ENCODE results near the gene BANP.
"Not testable (repeated sequence)": the region's sequence is repeated elsewhere in the genome, so short reads cannot be mapped to it uniquely, and the experiment has no call there.

The BANP gene

GRCh38 chr16:88105574-88106140 is 154.4 kb downstream of the BANP start:
- not testable (repeated sequence) for DNase-seq

GRCh38 chr16:88106566-88106965 is 155.3 kb downstream of the BANP start:
- DNase-seq: not testable (repeated sequence)

DNA sequence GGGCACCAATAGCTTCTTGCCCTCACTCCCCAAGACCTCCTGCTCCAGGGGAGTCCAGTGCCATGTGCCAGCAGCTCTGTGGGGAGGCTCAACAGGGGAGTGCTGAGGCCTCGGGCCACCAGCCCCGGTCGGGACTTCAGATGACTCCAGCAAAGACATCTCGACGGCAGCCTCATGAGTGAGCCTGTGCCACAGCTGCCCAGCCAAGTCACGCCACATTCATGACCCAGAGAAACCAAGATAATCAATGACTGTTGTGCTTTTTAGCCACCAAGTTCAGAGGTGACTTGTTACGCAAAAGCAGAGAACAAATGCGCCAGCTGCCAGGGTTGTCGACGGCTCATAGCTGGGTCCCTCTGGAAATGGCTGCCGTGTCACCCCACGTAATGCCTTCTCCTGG is 157.5 kb downstream of the BANP start:
- DNase-seq: no peak

GRCh38 chr16:88109726-88110621 is 158.7 kb downstream of the BANP start:
- DNase-seq: not testable (repeated sequence)

GRCh38 chr16:88110875-88111494 is 159.8 kb downstream of the BANP start:
- not testable (repeated sequence) for DNase-seq

DNA sequence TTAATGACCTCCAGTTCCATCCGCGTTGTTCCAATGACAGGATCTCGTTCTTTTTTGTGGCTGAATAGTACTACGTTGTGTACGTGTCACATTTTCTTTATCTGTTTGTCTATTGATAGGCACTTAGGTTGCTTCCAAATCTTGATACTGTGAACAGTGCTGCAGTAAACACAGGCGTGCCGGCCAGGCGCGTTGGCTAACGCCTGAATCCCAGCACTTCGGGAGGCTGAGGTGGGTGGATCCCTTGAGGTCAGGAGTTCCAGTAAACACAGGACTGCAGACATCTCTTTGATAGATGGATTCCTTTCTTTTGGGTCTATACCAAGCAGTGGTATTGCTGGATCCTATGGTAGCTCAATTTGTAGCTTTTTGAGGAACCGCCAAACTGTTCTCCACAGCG is 160.7 kb downstream of the BANP start:
- DNase-seq: not testable (repeated sequence)

GRCh38 chr16:88113545-88114045 is 162.4 kb downstream of the BANP start:
- DNase-seq: no peak

GRCh38 chr16:88114541-88115228 is 163.5 kb downstream of the BANP start:
- DNase-seq: not testable (repeated sequence)

DNA sequence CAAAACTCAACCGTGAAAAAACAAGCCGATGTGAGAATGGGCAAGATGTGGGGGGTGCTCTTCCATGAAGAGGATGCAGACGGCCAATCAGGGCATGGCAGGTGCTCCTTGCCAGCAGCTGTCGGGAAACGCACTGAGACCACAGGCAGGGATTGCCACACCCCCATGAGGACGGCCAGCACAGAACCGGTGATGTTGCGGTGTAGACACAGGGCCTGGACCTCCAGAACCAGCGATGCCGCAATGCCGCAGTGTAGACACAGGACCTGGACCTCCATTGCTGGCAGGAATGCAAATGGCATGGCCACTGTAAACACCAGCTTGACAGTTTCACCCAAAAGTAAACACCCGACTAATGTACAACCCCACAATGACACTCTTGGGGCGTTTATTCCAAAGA is 164.9 kb downstream of the BANP start:
- no peak for DNase-seq

GRCh38 chr16:88117476-88117868 is 166.2 kb downstream of the BANP start:
- no peak for DNase-seq

- DNase-seq: no peak
These were observed 167.1 kb downstream of the BANP start for GRCh38 chr16:88118376-88118775.

- peak; percentile 49 for DNase-seq
These were observed 167.9 kb downstream of the BANP start for GRCh38 chr16:88118852-88119741.

DNA sequence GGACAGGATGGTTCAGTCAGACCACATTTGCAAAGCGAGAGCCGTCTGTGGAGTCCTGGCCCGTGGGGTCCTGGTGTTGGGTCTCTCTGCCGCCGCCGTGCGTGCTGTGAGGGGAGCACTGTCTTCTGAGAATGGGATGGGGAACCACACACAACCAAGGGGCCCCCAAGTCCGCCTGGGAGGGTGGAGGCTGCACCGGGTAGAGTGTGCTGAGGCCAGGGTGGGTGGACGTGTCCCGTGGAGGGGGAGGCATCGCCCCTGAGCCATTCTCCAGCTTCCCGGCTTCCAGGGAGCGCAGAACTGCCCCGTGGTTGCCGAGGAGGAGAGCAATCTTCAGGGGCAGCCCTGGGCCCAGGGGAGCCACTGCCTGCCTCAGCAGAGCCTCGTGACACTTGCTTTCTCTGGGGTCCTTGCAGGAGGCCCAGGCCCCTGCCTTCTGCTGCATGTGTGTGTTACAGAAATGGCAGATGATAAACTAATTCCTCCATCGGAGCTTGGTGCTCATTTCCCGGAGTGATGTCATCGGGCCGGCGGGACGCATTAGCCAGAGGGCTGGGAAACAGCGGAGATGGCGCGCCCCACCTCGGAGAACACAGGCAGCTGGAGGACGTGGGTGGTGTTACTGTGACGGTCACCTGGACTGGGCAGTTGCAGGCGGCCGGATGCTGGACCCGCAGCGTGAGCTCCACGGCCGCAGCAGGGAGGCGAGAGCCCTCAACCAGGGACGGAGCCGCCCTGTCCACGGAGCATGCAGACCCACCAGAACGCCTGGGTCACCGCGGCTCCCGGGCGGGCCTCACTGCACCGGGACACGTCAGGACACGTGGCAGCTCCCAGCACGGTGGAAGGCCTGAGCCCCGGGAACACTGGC is 168.9 kb downstream of the BANP start:
- not testable (repeated sequence) for DNase-seq

GRCh38 chr16:88120812-88121211 is 169.6 kb downstream of the BANP start:
- no peak for DNase-seq

DNA sequence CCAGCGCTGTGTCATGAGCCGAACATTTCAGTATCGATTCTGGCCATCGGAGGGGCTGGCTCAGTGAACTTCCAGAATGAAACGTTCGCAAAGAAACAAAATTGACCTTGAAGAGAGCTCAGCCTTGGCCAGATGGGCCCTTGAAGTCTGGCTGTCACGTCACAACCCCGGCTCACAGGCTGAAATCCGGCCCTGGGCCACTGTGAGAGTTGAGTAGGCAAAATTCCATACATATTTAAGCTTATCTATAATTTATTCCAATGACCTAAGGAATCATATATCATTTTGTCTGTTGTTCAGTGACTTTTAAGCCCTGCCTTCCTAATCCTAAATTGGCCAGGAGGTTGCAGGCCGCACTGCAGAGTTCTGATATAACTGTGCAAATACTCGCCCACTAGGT is 170.2 kb downstream of the BANP start:
- DNase-seq: not testable (repeated sequence)

- no peak for DNase-seq
These were observed 170.8 kb downstream of the BANP start for GRCh38 chr16:88121886-88122580.
